NT2/D1 (cell line): Measurements from ENCODE around the gene CFTR.
A peak's percentile ranks its signal among the peaks of the same experiment; 100 is the strongest.

ENCODE experiments used
- DNase-seq: peaks from one replicate; pipeline ENCODE4 v3.0.0-alpha.2; 2011; ENCODE audit warnings: low read depth, low spot score
- H3K27me3 ChIP-seq: 2 replicates; pipeline ENCODE4 v1.6.0; 2011; ENCODE audit warnings: mild to moderate bottlenecking; ENCODE audit not compliant: insufficient read length, insufficient read depth
- H3K36me3 ChIP-seq: 2 replicates; pipeline ENCODE4 v1.6.1; 2011; ENCODE audit warnings: mild to moderate bottlenecking, low read length, mixed read lengths; ENCODE audit not compliant: insufficient read depth, insufficient read length
- H3K4me1 ChIP-seq: 2 replicates; pipeline ENCODE4 v1.5.1; 2011; ENCODE audit not compliant: insufficient read depth, insufficient read length
- H3K4me3 ChIP-seq: 2 replicates; pipeline ENCODE4 v1.5.1; 2011; ENCODE audit warnings: low read depth; ENCODE audit not compliant: insufficient read length
- H3K9ac ChIP-seq: 2 replicates; pipeline ENCODE4 v1.6.0; 2011; ENCODE audit warnings: low read depth; ENCODE audit not compliant: insufficient read length
- H3K9me3 ChIP-seq: 2 replicates; pipeline ENCODE4 v1.5.1; 2011; ENCODE audit warnings: mild to moderate bottlenecking, low read length; ENCODE audit not compliant: insufficient read depth
- SUZ12 ChIP-seq: IDR thresholded peaks from 2 replicates; pipeline ENCODE4 v1.6.1; 2011; ENCODE audit not compliant: insufficient read length, insufficient read depth; ENCODE audit errors: extremely low read depth
- YY1 ChIP-seq: IDR thresholded peaks from 2 replicates; pipeline ENCODE4 v1.6.1; 2011; ENCODE audit not compliant: insufficient read length, insufficient read depth
- ZNF274 ChIP-seq: IDR thresholded peaks from 2 replicates; pipeline ENCODE4 v1.6.1; 2011; ENCODE audit warnings: mild to moderate bottlenecking, low read depth, low read length

The CFTR gene

GRCh38 chr7:117564080-117564479, 84.3 kb downstream of the CFTR start:
- H3K27me3 ChIP-seq = no peaks in the 10 kb centered on the region
- H3K9me3 ChIP-seq = no peaks in the 10 kb centered on the region
- H3K36me3 ChIP-seq = no peaks in the 10 kb centered on the region
- TF ChIP-seq SUZ12 (no peak), YY1 (no peak), ZNF274 (no peak)
- H3K9ac ChIP-seq = no peak overlapping the region
- H3K4me1 ChIP-seq = no peaks in the 10 kb centered on the region
- no peak overlapping the region for H3K4me3 ChIP-seq
- no peak for DNase-seq

GRCh38 chr7:117564627-117565026, 84.8 kb downstream of the CFTR start:
- Histone ChIP-seq H3K9me3 (no peaks in the 10 kb centered on the region), H3K4me1 (no peaks in the 10 kb centered on the region), H3K27me3 (no peaks in the 10 kb centered on the region), H3K9ac (no peak overlapping the region), H3K36me3 (no peaks in the 10 kb centered on the region), H3K4me3 (no peak overlapping the region)
- no peak for DNase-seq
- TF ChIP-seq YY1 (no peak), ZNF274 (no peak), SUZ12 (no peak)

GRCh38 chr7:117565226-117565625, 85.4 kb downstream of the CFTR start:
- H3K9ac ChIP-seq = no peak overlapping the region
- H3K4me3 ChIP-seq = no peak overlapping the region
- no peak for DNase-seq
- no peaks in the 10 kb centered on the region for H3K9me3 ChIP-seq
- H3K4me1 ChIP-seq = no peaks in the 10 kb centered on the region
- no peaks in the 10 kb centered on the region for H3K27me3 ChIP-seq
- TF ChIP-seq SUZ12 (no peak), ZNF274 (no peak), YY1 (no peak)
- no peaks in the 10 kb centered on the region for H3K36me3 ChIP-seq

- no peak for DNase-seq
- Histone ChIP-seq H3K4me3 (no peak overlapping the region), H3K4me1 (no peaks in the 10 kb centered on the region), H3K36me3 (no peaks in the 10 kb centered on the region), H3K9ac (no peak overlapping the region), H3K27me3 (no peaks in the 10 kb centered on the region), H3K9me3 (no peaks in the 10 kb centered on the region)
- TF ChIP-seq SUZ12 (no peak), ZNF274 (no peak), YY1 (no peak)
Observed at GRCh38 chr7:117567781-117568180, 88.0 kb downstream of the CFTR start.

- Histone ChIP-seq H3K4me1 (no peaks in the 10 kb centered on the region), H3K9ac (no peak overlapping the region), H3K36me3 (no peaks in the 10 kb centered on the region), H3K27me3 (no peaks in the 10 kb centered on the region), H3K9me3 (no peaks in the 10 kb centered on the region), H3K4me3 (no peak overlapping the region)
- DNase-seq = no peak
- TF ChIP-seq SUZ12 (no peak), ZNF274 (no peak), YY1 (no peak)
Observed at GRCh38 chr7:117572856-117573620, 93.2 kb downstream of the CFTR start.

GRCh38 chr7:117581424-117581823, 101.6 kb downstream of the CFTR start:
- no peaks in the 10 kb centered on the region for H3K36me3 ChIP-seq
- no peaks in the 10 kb centered on the region for H3K9me3 ChIP-seq
- TF ChIP-seq ZNF274 = no peak
- no peak for TF ChIP-seq YY1
- no peak for TF ChIP-seq SUZ12
- H3K4me3 ChIP-seq = no peak overlapping the region
- H3K4me1 ChIP-seq = no peaks in the 10 kb centered on the region
- DNase-seq = no peak
- H3K27me3 ChIP-seq = no peaks in the 10 kb centered on the region
- no peak overlapping the region for H3K9ac ChIP-seq

- H3K4me1 ChIP-seq = no peaks in the 10 kb centered on the region
- peak; percentile 15 for DNase-seq
Observed at GRCh38 chr7:117582219-117582704, 102.4 kb downstream of the CFTR start.

More at GRCh38 chr7:117582219-117582704, 102.4 kb downstream of the CFTR start:
- H3K9ac ChIP-seq = no peak overlapping the region
- TF ChIP-seq ZNF274 (no peak), SUZ12 (no peak), YY1 (no peak)
- H3K36me3 ChIP-seq = no peaks in the 10 kb centered on the region
- H3K9me3 ChIP-seq = no peaks in the 10 kb centered on the region
- H3K4me3 ChIP-seq = no peak overlapping the region
- H3K27me3 ChIP-seq = no peaks in the 10 kb centered on the region
